Dedifferentiated amniotic fluid mesenchymal stem cell (primary cell): ENCODE data around the gene SEMA5B.

ENCODE experiments used
- DNase-seq: peaks from one replicate; pipeline ENCODE4 v3.0.0-alpha.2; 2016; ENCODE audit errors: extremely low spot score

SEMA5B gene

GRCh38 chr3:123058505-123058904, 30.9 kb upstream of the SEMA5B start:
- no peak for DNase-seq

- DNase-seq: no peak
Measured at GRCh38 chr3:123055352-123055751, 27.8 kb upstream of the SEMA5B start.

- DNase-seq: no peak
Measured at GRCh38 chr3:123054931-123055330, 27.4 kb upstream of the SEMA5B start.

- peak; percentile 74 for DNase-seq
Measured at GRCh38 chr3:123054109-123054778, 26.7 kb upstream of the SEMA5B start.

- no peak for DNase-seq
Measured at GRCh38 chr3:123053107-123053506, 25.5 kb upstream of the SEMA5B start.

GRCh38 chr3:123050666-123051065, 23.1 kb upstream of the SEMA5B start:
- no peak for DNase-seq

GRCh38 chr3:123048480-123049237, 21.1 kb upstream of the SEMA5B start:
- DNase-seq: no peak

GRCh38 chr3:123047062-123047319, 19.4 kb upstream of the SEMA5B start:
- DNase-seq: no peak

GRCh38 chr3:123046262-123047061, 18.9 kb upstream of the SEMA5B start:
- DNase-seq: no peak

GRCh38 chr3:123044981-123045763, 17.6 kb upstream of the SEMA5B start:
- DNase-seq: no peak

- no peak for DNase-seq
Measured at GRCh38 chr3:123042413-123042812, 14.8 kb upstream of the SEMA5B start.

- DNase-seq: no peak
Measured at GRCh38 chr3:123039178-123039577, 11.6 kb upstream of the SEMA5B start.

- DNase-seq: no peak
Measured at GRCh38 chr3:123038751-123039150, 11.2 kb upstream of the SEMA5B start.

- no peak for DNase-seq
Measured at GRCh38 chr3:123037015-123037375, 9.4 kb upstream of the SEMA5B start.

- DNase-seq: peak; percentile 24
Measured at GRCh38 chr3:123036352-123037014, 8.9 kb upstream of the SEMA5B start.

- DNase-seq: no peak
Measured at GRCh38 chr3:123034996-123035395, 7.4 kb upstream of the SEMA5B start.

- DNase-seq: no peak
Measured at GRCh38 chr3:123034120-123034519, 6.6 kb upstream of the SEMA5B start.

- DNase-seq: no peak
Measured at GRCh38 chr3:123032057-123032456, 4.5 kb upstream of the SEMA5B start.

GRCh38 chr3:123031051-123031450, 3.5 kb upstream of the SEMA5B start:
- DNase-seq: no peak

- peak; percentile 73 for DNase-seq
Measured at GRCh38 chr3:123028233-123028828, 768 bp upstream of the SEMA5B start.
